Activated effector memory CD4-positive, alpha-beta T cell treated with anti-CD3 and anti-CD28 coated beads, Interleukin-2, amount 50 U/mL, for 16 hours (primary cell): Measurements from ENCODE around the gene P4HA3.
A peak's percentile ranks its signal among the peaks of the same experiment; 100 is the strongest.

Experiments
- DNase-seq: peaks from one replicate; pipeline ENCODE4 v3.0.0-alpha.2; 2020

P4HA3 gene

GRCh38 chr11:74257959-74258553 lies 53.4 kb downstream of the P4HA3 start:
- DNase-seq: no peak

- DNase-seq: no peak
These were observed 54.9 kb downstream of the P4HA3 start for GRCh38 chr11:74256378-74257133.

- peak; percentile 80 for DNase-seq
These were observed 55.6 kb downstream of the P4HA3 start for GRCh38 chr11:74255741-74256375.

- DNase-seq: no peak
These were observed 58.1 kb downstream of the P4HA3 start for GRCh38 chr11:74253361-74253760.

GRCh38 chr11:74249496-74249895 lies 61.9 kb downstream of the P4HA3 start:
- DNase-seq: no peak

- no peak for DNase-seq
These were observed 63.0 kb downstream of the P4HA3 start for GRCh38 chr11:74248469-74248868.

GRCh38 chr11:74238243-74238642 lies 73.2 kb downstream of the P4HA3 start:
- no peak for DNase-seq

GRCh38 chr11:74237541-74237940 lies 73.9 kb downstream of the P4HA3 start:
- no peak for DNase-seq

GRCh38 chr11:74235121-74235520 lies 76.3 kb downstream of the P4HA3 start:
- no peak for DNase-seq

GRCh38 chr11:74233683-74234082 lies 77.8 kb downstream of the P4HA3 start:
- no peak for DNase-seq

GRCh38 chr11:74232311-74232950 lies 79.0 kb downstream of the P4HA3 start:
- no peak for DNase-seq

- DNase-seq: no peak
These were observed 84.5 kb downstream of the P4HA3 start for GRCh38 chr11:74226907-74227306.

GRCh38 chr11:74225565-74225964 lies 85.9 kb downstream of the P4HA3 start:
- DNase-seq: no peak

- no peak for DNase-seq
These were observed 89.6 kb downstream of the P4HA3 start for GRCh38 chr11:74221816-74222215.

- DNase-seq: no peak
These were observed 91.1 kb downstream of the P4HA3 start for GRCh38 chr11:74220376-74220775.
